Activated CD8-positive, alpha-beta memory T cell treated with anti-CD3 and anti-CD28 coated beads, Interleukin-2, amount 50 U/mL, for 1 hour (primary cell): ENCODE data around the gene ALDH1A3.

ENCODE experiments used
- DNase-seq: peaks from one replicate; pipeline ENCODE4 v3.0.0-alpha.2; 2020; ENCODE audit errors: extremely low read depth

ALDH1A3 gene

GRCh38 chr15:100951965-100952364, 72.3 kb downstream of the ALDH1A3 start:
- no peak for DNase-seq

- DNase-seq = no peak
Observed at GRCh38 chr15:100952566-100952965, 72.9 kb downstream of the ALDH1A3 start.

GRCh38 chr15:100958326-100959065, 78.9 kb downstream of the ALDH1A3 start:
- DNase-seq = no peak

- no peak for DNase-seq
Observed at GRCh38 chr15:100959066-100960050, 79.7 kb downstream of the ALDH1A3 start.
